Ureter (tissue), 1 donor: ENCODE results near the gene TMEM233. TPM values are rescaled to one million over a fixed set of nuclear protein-coding genes. Genes with fewer than 3 reads are reported as not detected.
"Not testable (repeated sequence)": the region's sequence is repeated elsewhere in the genome, so short reads cannot be mapped to it uniquely, and the experiment has no call there.

ENCODE experiments used
- DNase-seq: peaks from one replicate; pipeline ENCODE4 v3.0.0-alpha.2; 2020; ENCODE audit warnings: low spot score
- total RNA-seq: library from RNA; stranded (reverse); gene quantifications from one replicate; pipeline ENCODE4 v1.2.4, GENCODE V29; 2023
- donor health status: DM: yes; HTN: yes; CAD: no.

TMEM233 gene
- total RNA-seq, 1 donor from 2014 or later = 2.4 TPM

- DNase-seq = not testable (repeated sequence)
Observed at GRCh38 chr12:119658166-119658565, 64.6 kb downstream of the TMEM233 start.

- DNase-seq = no peak
Observed at GRCh38 chr12:119659289-119659897, 65.8 kb downstream of the TMEM233 start.

GRCh38 chr12:119660076-119660475 lies 66.5 kb downstream of the TMEM233 start:
- DNase-seq = no peak

GRCh38 chr12:119661882-119662281 lies 68.3 kb downstream of the TMEM233 start:
- DNase-seq = no peak

- DNase-seq = no peak
Observed at GRCh38 chr12:119664642-119665041, 71.1 kb downstream of the TMEM233 start.

GRCh38 chr12:119665164-119665929 lies 71.8 kb downstream of the TMEM233 start:
- DNase-seq = no peak

- DNase-seq = no peak
Observed at GRCh38 chr12:119666226-119666795, 72.7 kb downstream of the TMEM233 start.

GRCh38 chr12:119666900-119667576 lies 73.5 kb downstream of the TMEM233 start:
- DNase-seq = no peak

- peak; percentile 96 for DNase-seq
Observed at GRCh38 chr12:119667577-119668323, 74.2 kb downstream of the TMEM233 start, which contains the start of gene PRKAB1. Gene PRKAB1 (plus strand): TSS chr12:119668133. CDS start chr12:119668245, 112 bp downstream.

GRCh38 chr12:119668324-119668841 lies 74.8 kb downstream of the TMEM233 start:
- no peak for DNase-seq

- peak; percentile 57 for DNase-seq
Observed at GRCh38 chr12:119669744-119670472, 76.3 kb downstream of the TMEM233 start.

GRCh38 chr12:119671070-119671469 lies 77.5 kb downstream of the TMEM233 start:
- DNase-seq = no peak

- no peak for DNase-seq
Observed at GRCh38 chr12:119672194-119672593, 78.6 kb downstream of the TMEM233 start.

- DNase-seq = no peak
Observed at GRCh38 chr12:119673634-119674033, 80.1 kb downstream of the TMEM233 start.

GRCh38 chr12:119674560-119674959 lies 81.0 kb downstream of the TMEM233 start:
- no peak for DNase-seq

GRCh38 chr12:119676022-119676421 lies 82.4 kb downstream of the TMEM233 start:
- no peak for DNase-seq

GRCh38 chr12:119676573-119676972 lies 83.0 kb downstream of the TMEM233 start:
- DNase-seq = no peak

GRCh38 chr12:119678459-119678858 lies 84.9 kb downstream of the TMEM233 start:
- no peak for DNase-seq

- no peak for DNase-seq
Observed at GRCh38 chr12:119679081-119679480, 85.5 kb downstream of the TMEM233 start.

GRCh38 chr12:119679490-119679889 lies 85.9 kb downstream of the TMEM233 start:
- no peak for DNase-seq

- DNase-seq = no peak
Observed at GRCh38 chr12:119681111-119681510, 87.5 kb downstream of the TMEM233 start.
